Kidney tubule cell (primary cell): ENCODE data around the gene DLG2.

ENCODE experiments used
- DNase-seq: peaks from one replicate; pipeline ENCODE4 v3.0.0-alpha.2; 2018; ENCODE audit warnings: low spot score

The DLG2 gene

DNA sequence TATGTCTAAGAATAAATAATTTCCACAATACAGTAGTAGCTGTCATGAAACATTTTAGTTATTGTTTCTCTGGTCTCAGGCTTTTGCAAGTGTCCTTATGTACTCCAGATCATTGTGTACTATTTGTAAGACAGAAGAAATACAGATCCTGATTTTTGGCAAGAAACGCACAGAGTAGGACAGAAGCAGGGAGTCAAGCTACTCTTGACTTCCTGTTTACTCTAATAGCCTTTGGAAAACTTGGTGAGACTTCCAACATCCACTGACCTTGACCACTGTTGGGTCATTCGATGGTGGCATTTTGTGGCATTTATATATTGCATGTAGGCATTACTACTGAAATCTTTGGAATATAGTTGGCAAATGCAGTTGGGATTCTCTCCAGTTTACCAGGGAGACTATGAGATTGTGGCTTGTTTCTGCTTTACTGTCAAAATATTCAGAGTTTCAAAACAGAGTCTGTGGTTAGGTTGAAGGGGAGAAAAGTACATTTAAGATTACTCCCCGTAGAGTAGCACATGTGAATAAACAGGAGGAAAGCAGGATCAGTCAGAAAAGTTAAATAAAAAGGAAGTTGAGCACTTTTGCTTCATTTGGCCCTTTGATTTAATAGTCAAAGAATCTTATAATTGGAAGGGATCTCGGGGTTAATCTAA, 1614.8 kb downstream of the DLG2 start:
- DNase-seq: no peak

DNA sequence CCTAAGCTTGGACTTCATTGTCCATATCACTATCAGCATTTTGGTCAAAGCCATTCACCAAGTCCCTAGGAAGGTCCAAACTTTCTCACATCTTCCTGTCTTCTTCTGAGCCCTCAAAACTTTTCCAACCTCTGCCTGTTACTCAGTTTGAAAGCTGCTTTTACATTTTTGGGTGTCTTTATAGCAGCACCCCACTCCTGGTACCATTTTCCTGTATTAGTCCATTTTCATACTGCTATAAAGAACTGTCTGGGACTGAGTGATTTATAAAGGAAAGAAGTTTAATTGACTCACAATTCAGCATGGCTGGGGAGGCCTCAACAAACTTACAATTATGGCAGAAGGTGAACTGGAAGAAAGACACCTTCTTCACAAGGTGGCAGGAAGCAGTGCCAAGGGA, 1624.0 kb downstream of the DLG2 start:
- no peak for DNase-seq

DNA sequence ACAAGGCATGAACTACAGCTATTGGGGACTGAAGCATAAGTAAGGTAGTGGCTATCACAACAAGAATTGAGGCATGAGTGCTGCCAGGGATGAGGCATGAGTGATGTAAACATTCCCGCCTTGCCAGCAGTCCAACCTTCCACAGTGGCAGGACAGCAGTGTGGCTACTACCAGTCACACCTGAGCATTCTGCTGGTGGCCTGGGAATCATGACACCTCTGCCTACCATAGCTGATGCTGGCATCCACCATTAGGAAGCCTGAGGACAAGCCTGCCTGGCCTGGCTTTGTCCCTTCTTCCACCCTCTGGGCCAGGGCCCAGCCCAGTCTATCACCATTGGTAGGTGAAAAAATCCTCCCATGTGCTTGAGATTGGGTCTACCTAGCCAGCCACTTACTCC, 1628.2 kb downstream of the DLG2 start:
- no peak for DNase-seq

DNA sequence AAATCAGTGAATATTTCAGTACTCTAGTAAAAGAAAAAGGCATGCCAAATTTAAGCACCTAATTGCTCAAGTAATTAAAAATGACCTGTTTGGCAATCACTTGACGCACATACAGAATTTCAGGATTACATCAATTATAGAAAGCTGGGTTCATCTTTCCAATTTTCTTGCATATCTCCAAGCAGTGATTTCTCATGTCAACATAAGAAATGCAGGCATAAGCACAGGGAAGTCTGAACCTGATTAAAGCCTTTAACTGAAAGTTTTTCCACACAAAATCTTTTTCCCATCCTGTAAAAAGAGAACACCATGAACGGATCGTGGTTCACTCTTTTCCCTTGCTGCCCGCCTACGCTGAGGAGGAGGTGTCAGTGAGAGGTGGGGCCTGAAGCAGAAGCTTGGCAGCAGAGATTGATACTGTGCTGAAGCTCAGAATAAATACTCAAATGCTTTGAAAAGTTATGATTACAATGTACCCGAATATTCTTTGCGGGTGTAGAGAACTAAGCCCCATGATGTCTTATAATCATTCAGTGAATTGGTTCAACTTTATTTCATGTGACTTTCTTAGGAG, 1636.9 kb downstream of the DLG2 start:
- no peak for DNase-seq

DNA sequence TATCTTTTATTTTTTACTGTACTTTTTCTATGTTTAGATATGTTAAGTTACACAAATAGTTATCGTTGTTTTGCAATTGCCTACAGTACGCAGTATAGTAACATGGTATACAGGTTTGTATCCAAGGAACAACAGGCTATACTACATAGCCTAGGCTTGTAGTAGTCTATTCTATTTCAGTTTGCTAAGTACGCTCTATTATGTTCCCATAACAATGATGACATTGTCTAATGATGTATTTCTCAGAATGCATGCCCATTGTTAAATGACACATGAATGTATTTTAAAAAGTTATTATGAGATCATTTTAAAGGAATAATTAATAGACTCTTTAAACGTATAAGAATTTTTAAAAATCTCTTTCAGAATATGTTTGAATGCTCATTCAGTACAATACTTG, 1644.3 kb downstream of the DLG2 start:
- no peak for DNase-seq

DNA sequence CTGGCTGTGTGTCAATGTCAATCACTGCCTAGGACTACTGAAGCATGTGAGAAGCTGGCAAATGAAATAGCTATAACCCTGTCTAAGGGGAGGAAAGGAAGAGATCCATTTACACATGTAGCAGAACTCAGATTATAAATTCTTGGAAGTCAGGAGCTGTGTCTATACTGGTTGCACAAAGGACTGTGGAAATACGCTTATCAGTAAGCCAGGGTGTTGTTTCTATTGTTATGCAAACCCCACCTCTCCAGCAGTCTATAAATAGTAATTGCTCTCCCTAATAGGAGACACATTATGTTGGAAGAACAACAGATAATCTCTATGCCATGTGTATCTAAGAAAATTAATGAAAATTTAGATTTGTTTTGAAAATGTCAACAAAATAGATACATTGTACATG, 1647.6 kb downstream of the DLG2 start:
- DNase-seq: no peak

DNA sequence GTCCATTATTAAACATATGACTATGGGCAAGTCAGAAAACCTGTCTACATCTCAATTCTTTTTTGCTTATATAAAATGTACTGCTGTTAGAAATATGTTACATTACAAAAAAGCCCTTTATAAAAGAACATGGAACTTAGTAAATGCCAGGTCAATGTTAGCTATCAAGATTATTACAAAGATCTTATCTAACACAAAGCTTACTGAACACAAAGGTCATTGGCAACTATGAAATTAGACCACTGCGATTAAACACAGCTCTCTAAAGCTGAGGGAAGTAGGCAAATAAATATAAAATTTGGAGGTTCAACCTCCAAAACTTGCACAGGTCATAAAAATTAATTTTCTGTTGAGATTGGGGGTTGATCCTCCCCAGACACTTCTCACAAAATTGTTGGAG, 1648.2 kb downstream of the DLG2 start:
- no peak for DNase-seq

DNA sequence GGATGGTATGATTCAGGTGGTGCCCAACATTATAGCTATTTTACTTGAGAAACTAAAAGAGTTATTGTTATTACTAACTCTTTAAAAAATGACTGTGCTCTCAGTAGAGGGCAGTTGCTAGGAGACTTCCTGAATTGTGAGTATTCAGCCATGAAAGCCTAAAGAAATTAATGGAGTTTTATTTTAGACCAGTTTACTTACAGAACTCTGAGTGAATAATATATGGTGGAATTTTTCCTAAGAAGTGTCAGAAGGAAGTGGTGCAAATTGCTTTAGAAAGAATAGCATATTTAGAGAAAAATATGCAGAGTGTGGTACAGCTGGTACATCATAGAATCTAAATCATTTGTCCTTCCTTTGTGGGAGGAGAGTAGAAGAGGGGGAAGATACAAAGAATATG, 1651.1 kb downstream of the DLG2 start:
- peak; percentile 26 for DNase-seq

DNA sequence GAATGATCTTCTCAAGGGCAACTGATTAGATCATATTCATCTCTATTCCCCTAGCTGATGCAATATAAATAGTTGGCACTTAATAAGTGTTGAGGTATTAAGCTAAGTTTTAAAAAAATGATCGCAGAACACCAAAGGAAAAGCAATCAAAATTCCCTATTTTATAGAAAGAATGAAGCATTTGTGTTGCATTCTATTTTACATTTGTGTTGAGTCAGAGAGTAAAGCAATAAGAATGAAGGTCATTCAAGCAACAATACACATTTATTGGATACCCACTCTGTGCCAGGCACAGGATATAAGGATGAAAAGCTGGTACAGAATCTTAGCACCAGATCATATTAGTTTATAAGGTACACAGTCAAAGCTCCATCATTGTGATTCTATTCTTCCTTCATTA, 1654.6 kb downstream of the DLG2 start:
- no peak for DNase-seq

DNA sequence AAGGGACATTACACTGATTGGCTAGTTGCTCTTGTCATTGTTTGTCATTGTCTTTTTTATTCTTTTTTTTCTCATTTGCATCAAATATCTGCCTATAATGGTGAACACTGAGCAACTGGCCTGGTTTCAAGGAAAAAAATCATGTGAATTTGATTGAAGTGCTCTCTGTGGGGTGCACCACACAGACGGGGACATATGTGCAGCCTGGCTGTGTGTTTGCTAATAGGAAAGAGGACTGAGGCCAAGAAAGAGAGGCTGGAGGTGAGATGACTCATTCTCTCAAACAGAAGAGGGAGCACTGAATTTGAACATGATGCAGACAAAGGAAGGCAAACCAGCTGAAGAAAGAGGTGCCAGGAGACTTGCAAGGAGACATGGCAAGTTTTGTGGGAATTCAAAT, 1656.1 kb downstream of the DLG2 start:
- peak; percentile 17 for DNase-seq

DNA sequence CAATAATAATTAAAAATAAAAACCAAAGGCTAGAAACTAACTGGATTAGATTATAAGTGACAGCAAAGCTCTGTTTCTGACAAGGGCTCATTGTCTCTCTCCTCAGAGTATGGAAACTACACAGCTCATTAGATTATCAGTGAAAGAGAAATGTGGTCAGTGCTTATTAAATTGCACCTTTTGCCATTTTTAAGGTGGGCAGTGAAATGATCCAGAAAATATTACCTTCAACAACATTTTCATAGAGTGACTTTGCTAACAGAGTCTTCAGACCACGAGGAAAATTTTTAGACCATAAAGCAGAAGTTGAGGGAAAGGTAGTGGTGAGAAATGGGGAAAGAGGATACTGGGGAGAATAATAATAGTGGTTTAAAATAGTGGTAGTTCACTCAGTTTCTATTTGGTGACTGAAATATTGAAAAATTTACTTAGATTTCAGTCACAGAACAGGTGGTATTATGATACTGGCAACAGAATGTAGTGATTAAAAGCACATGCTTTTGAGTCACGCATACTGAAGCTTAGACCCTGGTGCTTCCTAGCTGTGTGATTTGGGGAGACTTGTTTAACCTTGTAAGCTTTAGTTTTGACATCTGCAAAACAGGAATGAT, 1657.0 kb downstream of the DLG2 start:
- no peak for DNase-seq

DNA sequence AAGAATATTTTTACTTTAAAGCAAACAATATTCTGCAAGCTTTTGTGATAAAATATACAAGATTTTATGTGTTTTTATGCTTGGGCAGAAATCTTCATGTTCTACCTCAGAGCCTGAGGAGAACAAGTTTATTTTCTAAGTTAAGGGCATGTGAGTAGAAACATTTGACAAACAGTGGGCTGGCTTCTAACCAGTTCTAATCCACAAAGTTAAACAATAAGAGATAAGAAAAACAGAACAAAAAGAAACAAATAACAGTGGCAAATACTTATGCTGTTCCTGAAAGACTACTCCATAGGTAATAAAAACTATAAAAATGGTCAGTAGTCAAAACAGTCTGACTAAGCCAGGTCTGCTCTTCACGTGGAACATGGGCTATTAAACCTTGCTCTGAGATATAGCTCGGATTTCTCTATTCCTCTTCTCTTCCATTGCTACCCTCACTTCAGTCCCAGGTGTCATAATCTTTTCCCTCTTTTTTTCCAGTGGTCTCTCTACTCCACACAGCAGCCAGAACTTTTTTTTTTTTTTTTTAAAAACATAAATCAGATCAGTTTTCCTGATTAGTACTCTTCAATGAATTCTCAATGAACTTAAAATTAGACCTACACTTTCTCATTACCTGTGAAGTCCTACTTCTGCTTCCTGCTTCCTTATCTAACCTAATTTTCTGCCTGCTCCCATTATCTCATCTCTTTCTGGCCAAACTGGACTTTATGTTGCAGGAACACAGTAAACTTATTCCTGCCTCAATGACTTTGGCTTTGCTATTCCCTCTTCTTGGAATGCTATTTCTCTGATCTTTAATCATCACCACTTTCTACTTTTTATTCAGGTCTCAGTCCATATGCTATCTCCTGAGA, 1669.9 kb downstream of the DLG2 start:
- no peak for DNase-seq

DNA sequence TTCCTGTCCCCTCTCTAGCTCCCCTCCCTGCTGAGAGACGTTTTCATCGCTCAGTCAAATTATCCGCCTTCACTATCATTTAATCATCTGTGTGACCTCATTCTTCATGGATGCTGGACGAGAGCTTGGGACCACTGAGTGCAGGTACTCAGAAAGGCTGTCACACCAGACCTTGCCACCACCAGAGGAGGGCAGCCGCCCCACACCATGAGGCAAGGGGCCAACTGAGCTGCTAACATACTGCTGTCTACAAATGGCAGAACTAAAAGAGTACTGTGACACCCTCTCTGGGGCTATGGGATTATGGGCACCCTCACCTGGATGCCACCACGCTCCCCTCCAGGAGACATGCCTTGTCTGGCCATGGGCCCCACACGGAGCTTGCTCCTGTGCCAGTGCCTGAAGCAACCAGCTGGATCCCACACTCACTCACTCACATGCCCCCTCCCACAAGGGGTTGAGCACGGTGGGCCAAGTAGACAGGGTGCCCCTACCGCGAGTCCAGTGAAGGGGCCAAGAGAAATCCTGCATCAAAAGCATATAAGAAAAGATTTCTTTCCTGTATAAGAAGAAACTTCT, 1670.9 kb downstream of the DLG2 start:
- DNase-seq: no peak

DNA sequence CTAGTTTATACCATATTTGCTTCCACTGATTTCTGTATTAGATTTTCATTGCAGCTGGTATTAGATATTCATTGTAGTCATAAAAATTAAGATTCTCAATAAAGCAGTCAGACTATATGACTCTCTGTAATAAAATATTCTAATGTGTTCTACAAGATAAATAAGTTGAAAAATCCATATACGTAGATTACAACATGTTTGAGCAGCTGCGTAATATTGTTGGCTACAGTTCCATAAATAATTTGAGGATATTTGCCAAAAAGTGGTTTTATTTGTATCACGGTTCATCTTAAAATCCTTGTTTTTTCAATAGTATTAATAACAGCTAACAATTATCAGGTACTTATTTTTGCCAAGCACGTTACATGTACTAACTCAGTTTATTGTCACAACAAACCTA, 1672.4 kb downstream of the DLG2 start:
- no peak for DNase-seq

DNA sequence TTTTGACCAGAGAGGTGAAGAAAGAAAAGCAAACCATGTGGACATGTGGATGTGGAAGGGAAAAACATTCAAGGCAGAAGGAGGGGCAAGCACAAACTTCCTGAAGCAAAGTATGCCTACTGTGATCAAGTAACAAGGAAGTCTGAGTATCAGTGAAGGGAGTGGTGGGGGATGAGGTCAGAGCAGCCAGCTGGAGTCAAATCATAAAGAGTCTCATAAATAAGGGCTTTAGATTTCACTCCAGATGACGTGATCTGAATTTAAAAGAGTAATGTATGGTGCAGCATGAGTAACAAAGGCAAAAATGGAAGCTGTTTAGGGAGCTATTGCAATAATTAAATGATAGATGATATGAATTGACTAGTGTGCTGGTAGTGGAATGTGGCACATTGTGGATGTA, 1675.6 kb downstream of the DLG2 start:
- peak; percentile 21 for DNase-seq

DNA sequence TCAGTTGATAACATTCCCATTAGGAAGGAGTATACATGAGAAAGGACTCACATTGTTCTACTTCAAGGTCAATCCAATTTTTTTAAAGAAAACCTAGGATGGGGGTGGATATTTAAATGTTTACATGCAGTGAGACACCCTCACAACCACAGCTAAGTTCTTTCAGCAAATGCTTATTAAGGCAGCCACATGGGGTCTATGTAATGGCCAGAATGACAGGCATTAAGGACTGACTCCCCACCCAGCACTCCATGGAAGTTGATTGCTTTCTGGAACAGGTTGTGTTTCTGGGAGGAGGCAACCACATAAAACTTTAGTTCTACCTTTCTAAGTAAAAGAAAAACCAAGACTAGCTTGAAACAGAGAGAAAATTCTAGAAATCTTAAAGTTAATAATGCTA, 1678.9 kb downstream of the DLG2 start:
- DNase-seq: no peak

DNA sequence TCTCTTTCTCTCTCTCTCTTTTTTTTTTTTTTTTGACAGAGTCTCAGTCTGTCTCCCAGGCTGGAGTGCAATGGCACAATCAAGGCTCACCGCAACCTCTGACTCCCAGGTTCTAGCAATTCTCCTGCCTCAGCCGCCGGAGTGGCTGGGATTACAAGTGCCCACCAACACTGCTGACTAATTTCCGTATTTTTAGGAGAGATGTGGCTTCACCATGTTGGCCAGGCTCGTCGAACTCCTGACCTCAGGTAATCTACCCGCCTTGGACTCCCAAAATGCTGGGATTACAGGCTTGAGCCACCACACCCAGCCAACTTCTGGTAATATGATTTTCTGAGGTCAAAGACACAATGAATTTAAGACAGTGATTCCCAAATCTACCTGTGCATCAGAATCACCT, 1681.2 kb downstream of the DLG2 start:
- DNase-seq: no peak

DNA sequence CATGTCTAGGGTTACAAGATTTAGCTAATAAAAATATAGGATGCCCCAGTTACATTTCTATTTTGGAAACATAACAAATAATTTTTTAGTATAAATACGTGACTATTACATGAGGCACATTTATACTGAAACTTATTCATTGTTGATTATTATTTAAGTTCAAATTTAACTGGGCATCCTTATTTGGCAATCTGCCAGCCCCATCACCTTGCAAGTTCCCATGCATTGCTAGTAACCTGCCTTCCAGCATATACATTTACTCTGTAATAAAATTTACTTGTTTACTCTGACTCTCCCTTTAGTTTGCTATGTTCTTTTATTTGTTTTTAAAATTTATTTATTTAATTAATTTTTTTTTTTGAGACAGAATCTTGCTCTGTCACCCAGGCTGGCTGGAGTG, 1686.1 kb downstream of the DLG2 start:
- DNase-seq: no peak

DNA sequence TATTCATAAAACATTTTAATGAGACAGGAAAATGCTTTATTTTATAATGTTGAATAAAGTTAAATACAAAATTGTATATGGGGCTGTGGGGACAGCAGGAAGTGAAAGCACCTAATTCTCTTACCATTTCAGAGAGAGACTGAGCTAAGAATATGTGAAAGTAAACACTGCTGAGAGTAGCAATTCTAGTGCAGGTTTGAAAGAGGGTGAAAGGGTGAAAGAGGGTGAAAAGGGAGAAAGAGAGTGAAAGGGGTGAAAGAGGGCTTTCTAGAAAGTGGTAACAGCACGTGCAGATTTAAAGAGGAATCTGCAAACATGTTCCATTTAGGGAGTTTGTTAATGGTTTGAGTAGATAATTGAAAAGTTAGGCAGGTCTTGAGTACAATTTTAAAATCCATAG, 1689.0 kb downstream of the DLG2 start:
- no peak for DNase-seq

DNA sequence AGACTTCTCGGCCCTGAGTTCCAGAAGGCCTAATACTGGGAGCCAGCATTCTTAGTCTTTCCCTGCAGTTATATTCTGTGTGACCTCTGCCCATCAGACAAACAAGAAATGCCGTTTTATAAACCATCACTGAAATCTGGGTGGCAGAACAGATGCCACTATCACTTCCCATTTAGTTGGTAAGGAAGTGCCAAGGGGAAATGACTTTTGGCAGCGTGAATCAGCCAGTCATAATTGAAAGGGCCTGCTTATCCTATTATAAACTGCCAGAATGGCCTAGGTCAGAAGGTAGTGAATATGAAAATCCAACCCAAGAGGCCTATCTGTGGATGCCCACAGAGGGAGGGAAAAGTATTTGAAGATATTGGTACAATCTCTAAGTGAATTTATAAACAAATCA, 1694.1 kb downstream of the DLG2 start:
- DNase-seq: no peak

DNA sequence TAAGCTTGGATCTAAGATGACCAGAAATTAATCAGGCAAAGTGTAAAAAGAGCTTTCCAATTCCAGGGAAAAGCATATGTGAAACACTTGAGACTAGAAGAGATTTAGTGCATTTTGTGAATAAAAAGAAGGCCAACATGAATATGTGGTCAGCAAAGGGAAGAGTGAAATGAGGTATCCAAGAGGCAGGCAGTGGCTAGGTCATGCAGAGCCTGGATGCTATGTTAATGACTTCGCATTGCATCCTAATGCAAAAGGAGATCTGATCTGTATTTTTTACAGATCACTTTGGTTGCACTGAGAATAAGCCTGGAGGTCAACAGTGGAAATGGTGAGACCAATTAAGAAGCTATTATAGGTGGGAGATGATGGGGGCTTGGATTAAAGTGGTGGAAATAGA, 1699.7 kb downstream of the DLG2 start:
- DNase-seq: no peak

DNA sequence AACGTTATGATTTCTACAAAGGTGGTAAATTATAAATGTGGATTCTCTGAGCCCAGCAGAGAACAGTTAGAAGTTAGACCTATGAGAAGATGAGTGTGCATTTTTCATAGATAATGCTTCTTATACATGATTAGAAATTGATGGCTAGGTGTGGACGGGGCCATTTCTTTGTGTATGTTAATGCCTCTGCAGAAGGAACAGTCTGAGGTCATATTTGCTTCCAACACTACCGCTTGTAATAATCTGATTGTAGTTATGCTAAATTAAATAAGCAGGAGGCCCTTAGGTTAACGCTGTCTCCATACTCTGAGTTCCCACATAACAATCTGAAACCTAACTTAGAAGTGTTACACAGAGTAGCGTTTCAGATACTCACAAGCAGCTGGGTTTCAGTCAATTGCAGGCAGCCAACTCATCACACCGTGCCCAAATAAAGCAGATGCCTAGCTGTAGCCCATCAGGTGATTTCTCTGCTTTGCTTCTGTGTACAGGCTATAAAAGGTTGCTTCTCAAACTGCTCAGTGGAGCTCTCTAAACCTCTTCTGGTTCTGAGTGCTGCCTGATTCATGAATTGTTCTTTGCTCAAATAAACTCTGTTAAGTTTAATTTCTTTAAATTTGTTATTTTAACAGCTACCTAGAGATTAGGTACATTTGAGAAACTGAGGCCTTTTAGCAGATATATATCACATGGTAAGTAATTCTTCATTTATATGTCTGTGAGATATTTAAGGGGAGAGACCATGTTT, 1702.2 kb downstream of the DLG2 start:
- no peak for DNase-seq
